Activated CD8-positive, alpha-beta T cell treated with anti-CD3 and anti-CD28 coated beads for 36 hours (primary cell): Measurements from ENCODE around the gene RNF32. TPM values are rescaled to one million over a fixed set of nuclear protein-coding genes. Genes with fewer than 3 reads are reported as not detected.

Experiments
- ATAC-seq: fragments of 200-7000 bp; cut with Tn5 transposase; one replicate; pipeline ENCODE4 v1.10.0; 2021; ENCODE audit warnings: mild to moderate bottlenecking, moderate library complexity
- CTCF ChIA-PET: fragments of 350-600 bp; sonication (Branson Sonifier 250); formaldehyde crosslinking; loops from one replicate; lab custom pipeline; 2021; ENCODE audit warnings: antibody characterized with exemption; lab: Charles Lee
- POLR2A ChIA-PET: fragments of 350-600 bp; sonication (Branson Sonifier 250); formaldehyde crosslinking; loops from one replicate; lab custom pipeline; 2021; ENCODE audit warnings: antibody characterized with exemption; lab: Charles Lee
- DNase-seq: peaks from one replicate; pipeline ENCODE4 v3.0.0-alpha.2; 2020
- H3K27ac Mint-ChIP-seq: one replicate; pipeline ENCODE4 v1.8.0; 2021; ENCODE audit warnings: mild to moderate bottlenecking, mixed read lengths
- H3K27me3 Mint-ChIP-seq: one replicate; pipeline ENCODE4 v1.8.0; 2021; ENCODE audit warnings: mixed read lengths
- H3K36me3 Mint-ChIP-seq: one replicate; pipeline ENCODE4 v1.8.0; 2021; ENCODE audit warnings: low read depth, mixed read lengths
- H3K4me1 Mint-ChIP-seq: one replicate; pipeline ENCODE4 v1.8.0; 2021; ENCODE audit warnings: low read depth, mixed read lengths
- H3K4me3 Mint-ChIP-seq: one replicate; pipeline ENCODE4 v1.8.0; 2021; ENCODE audit warnings: mild to moderate bottlenecking, moderate library complexity, mixed read lengths
- H3K9me3 Mint-ChIP-seq: one replicate; pipeline ENCODE4 v1.8.0; 2021; ENCODE audit warnings: mixed read lengths
- intact Hi-C: fragments of 100-400 bp; cut with micrococcal nuclease; formaldehyde crosslinking; loops from one replicate; pipeline ENCODE4 v1.10.0; 2022
- total RNA-seq, 2 experiments: library from RNA; stranded (reverse); gene quantifications; one replicate each; pipeline ENCODE4 v1.2.3, GENCODE V29; 2021
- TF ChIP-seq, protein P1 (sequence below): fragments of 200-600 bp; IDR thresholded peaks from one replicate; pipeline ENCODE4 v1.8.0; 2022; ENCODE audit warnings: antibody characterized with exemption, mild to moderate bottlenecking

Gene RNF32
- total RNA-seq, 2 experiments from 2014 or later: 0.43 TPM

DNA sequence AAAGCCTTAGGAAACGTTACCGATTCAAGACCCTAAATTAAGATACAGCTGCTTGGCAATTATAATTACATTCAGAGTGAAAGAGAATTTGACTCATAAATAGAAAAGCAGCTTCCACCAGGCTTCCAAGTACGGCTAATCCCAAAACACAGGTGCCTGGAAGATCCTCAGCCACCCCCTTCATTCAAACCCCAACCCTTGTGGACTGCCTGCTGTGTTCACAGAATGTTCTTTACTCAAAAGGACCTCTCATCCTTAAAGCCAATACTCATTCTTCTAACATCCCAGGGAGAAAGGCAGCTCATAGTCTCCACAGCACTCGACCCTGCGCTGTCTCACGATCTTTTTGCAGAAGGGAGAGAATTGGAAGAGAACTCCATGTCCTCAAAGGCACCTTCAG lies 32.9 kb downstream of the RNF32 start:
- Mint-ChIP-seq H3K36me3 (peaks cover 12% of the 10 kb centered on the region), H3K27ac (no peak overlapping the region), H3K4me1 (no peaks in the 10 kb centered on the region), H3K4me3 (no peak overlapping the region), H3K27me3 (no peaks in the 10 kb centered on the region), H3K9me3 (no peaks in the 10 kb centered on the region)
- DNase-seq (no peak), ATAC-seq (no peak)
- intact Hi-C loops: no loop called here
- ChIA-PET POLR2A (no interaction called here), CTCF (interaction anchor here (0.7 kb wide), 1 partner anchor 159 kb away, joined by 3 read pairs; no protein-coding TSS in a partner anchor)
- TF ChIP-seq, protein P1, sequence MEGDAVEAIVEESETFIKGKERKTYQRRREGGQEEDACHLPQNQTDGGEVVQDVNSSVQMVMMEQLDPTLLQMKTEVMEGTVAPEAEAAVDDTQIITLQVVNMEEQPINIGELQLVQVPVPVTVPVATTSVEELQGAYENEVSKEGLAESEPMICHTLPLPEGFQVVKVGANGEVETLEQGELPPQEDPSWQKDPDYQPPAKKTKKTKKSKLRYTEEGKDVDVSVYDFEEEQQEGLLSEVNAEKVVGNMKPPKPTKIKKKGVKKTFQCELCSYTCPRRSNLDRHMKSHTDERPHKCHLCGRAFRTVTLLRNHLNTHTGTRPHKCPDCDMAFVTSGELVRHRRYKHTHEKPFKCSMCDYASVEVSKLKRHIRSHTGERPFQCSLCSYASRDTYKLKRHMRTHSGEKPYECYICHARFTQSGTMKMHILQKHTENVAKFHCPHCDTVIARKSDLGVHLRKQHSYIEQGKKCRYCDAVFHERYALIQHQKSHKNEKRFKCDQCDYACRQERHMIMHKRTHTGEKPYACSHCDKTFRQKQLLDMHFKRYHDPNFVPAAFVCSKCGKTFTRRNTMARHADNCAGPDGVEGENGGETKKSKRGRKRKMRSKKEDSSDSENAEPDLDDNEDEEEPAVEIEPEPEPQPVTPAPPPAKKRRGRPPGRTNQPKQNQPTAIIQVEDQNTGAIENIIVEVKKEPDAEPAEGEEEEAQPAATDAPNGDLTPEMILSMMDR: no peak

DNA sequence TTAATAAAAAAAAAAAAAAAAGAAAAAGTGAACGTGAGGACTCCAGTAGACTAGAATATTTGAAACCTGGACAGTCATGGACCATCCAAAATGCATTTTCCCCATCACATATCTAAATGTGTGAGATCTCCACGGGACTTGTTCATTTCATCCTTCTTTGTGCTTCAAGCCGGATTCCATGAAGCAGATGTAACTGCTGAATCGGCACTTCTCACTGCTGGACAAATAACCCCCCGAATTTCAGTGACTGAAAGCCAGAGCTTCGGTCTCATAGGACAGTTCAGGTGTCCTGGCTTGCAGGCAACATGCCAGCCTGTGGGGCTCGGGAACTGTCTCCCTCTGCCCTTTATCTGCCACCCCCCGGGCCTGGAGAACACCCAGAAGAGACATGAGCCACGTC lies 33.3 kb downstream of the RNF32 start:
- CTCF ChIA-PET: interaction anchor here (0.7 kb wide), 1 partner anchor 158 kb away, joined by 3 read pairs; no protein-coding TSS in a partner anchor
- POLR2A ChIA-PET: no interaction called here
- intact Hi-C loops: no loop called here
- Mint-ChIP-seq H3K9me3 (no peaks in the 10 kb centered on the region), H3K27me3 (no peaks in the 10 kb centered on the region), H3K27ac (no peak overlapping the region), H3K4me1 (no peaks in the 10 kb centered on the region), H3K36me3 (peaks cover 16% of the 10 kb centered on the region), H3K4me3 (no peak overlapping the region)
- TF ChIP-seq, protein P1: no peak
- ATAC-seq (no peak), DNase-seq (no peak)

DNA sequence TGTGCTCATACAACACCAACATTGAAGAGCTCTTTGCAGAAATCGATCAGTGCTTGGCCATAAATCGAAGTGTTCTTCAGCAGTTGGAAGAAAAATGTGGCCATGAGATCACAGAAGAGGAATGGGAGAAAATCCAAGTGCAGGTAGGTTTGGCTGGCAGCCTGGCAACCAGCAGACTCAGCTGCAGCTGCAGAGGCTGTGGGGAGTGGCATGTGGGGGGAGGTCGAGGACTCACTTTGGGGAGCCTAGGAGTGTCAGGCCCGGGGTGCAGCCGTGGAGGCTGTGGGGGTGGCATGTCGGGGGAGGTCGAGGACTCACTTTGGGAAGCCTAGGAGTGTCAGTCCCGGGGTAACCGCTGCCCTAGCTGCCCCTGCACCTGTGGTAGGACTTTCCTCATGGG lies 35.1 kb downstream of the RNF32 start:
- no peaks in the 10 kb centered on the region for H3K4me1 Mint-ChIP-seq
- H3K9me3 Mint-ChIP-seq: no peaks in the 10 kb centered on the region
- no peak for DNase-seq
- ATAC-seq: no peak
- intact Hi-C loops: no loop called here
- TF ChIP-seq, protein P1: no peak
- CTCF ChIA-PET: no interaction called here
- H3K27ac Mint-ChIP-seq: no peak overlapping the region
- POLR2A ChIA-PET: no interaction called here
- H3K4me3 Mint-ChIP-seq: no peak overlapping the region
- H3K27me3 Mint-ChIP-seq: no peaks in the 10 kb centered on the region
- H3K36me3 Mint-ChIP-seq: peaks cover 19% of the 10 kb centered on the region

DNA sequence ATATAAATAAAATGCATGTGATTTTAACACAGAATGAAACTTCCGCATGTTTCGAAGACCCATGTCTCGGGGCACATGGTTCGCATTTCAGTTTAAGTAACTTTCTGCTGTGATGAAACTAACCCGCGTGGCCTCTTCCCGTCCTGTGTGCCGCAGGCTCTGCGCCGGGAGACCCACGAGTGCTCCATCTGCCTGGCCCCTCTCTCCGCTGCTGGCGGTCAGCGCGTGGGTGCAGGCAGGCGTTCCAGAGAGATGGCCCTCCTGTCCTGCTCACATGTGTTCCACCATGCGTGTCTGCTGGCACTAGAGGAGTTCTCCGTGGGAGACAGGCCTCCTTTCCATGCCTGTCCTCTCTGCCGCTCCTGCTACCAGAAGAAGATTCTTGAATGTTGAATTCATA lies 35.7 kb downstream of the RNF32 start:
- no peak for ATAC-seq
- H3K4me3 Mint-ChIP-seq: no peak overlapping the region
- no peak for DNase-seq
- ChIA-PET POLR2A (no interaction called here), CTCF (no interaction called here)
- intact Hi-C loops: no loop called here
- H3K4me1 Mint-ChIP-seq: no peaks in the 10 kb centered on the region
- TF ChIP-seq, protein P1: no peak
- no peaks in the 10 kb centered on the region for H3K9me3 Mint-ChIP-seq
- no peaks in the 10 kb centered on the region for H3K27me3 Mint-ChIP-seq
- H3K27ac Mint-ChIP-seq: no peak overlapping the region
- H3K36me3 Mint-ChIP-seq: peaks cover 19% of the 10 kb centered on the region

DNA sequence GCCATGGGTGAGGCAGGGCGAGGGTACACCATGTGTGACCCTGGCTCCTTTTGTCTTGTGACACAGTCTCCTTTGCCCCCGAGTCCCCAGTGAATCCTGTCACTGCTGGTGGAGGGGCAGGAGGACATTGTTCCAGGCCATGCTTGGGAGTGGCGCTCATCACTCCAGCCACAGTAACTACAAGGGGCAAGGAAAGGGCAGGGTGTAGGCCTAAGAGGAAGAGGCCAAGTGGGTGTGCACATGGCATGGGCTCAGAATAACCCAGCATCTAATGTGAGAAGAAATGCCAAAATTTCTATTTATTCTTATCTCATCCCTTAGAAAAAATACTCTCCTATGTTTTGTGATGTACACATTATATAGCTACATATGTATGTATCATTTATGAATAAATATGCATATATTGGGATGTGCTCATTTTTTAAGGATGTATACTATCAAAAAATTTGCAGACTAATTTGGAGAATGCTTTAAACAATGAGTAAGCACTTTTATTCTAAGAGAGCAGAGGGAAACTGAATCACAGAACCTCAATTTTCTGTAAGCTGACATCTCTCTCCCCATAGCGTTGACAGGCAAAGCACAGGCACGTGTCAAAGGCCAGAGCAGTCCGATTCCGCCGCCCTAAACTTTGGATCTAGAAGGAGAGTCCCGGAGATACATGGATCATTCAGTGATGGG lies 36.9 kb downstream of the RNF32 start:
- H3K9me3 Mint-ChIP-seq: no peaks in the 10 kb centered on the region
- ATAC-seq: no peak
- peaks cover 19% of the 10 kb centered on the region for H3K36me3 Mint-ChIP-seq
- intact Hi-C loops: no loop called here
- TF ChIP-seq, protein P1: no peak
- ChIA-PET CTCF (no interaction called here), POLR2A (no interaction called here)
- H3K27ac Mint-ChIP-seq: no peak overlapping the region
- no peak for DNase-seq
- no peaks in the 10 kb centered on the region for H3K4me1 Mint-ChIP-seq
- H3K4me3 Mint-ChIP-seq: no peak overlapping the region
- no peaks in the 10 kb centered on the region for H3K27me3 Mint-ChIP-seq
